H9 (cell line): Measurements from ENCODE around the gene TCF7L1. TPM values are rescaled to one million over a fixed set of nuclear protein-coding genes. Genes with fewer than 3 reads are reported as not detected.

ENCODE experiments used
- DNase-seq: peaks from one replicate; pipeline ENCODE4 v3.0.0-alpha.2; 2017
- H2AFZ ChIP-seq: one replicate; pipeline ENCODE4 v1.6.1; 2013; ENCODE audit warnings: mild to moderate bottlenecking, low read length, control low read depth, moderate library complexity
- H2AK5ac ChIP-seq: 2 replicates; pipeline ENCODE4 v1.6.1; 2013; ENCODE audit warnings: low read length, control low read depth, mixed read lengths; ENCODE audit not compliant: insufficient read length
- H2BK120ac ChIP-seq: one replicate; pipeline ENCODE4 v1.6.1; 2013; ENCODE audit warnings: low read depth, mild to moderate bottlenecking, low read length, control low read depth, inconsistent platforms; ENCODE audit not compliant: poor library complexity, severe bottlenecking
- H2BK12ac ChIP-seq: 2 replicates; pipeline ENCODE4 v1.6.1; 2013; ENCODE audit warnings: low read length, control low read depth, mixed read lengths, low read depth; ENCODE audit not compliant: insufficient read length
- H2BK15ac ChIP-seq: 2 replicates; pipeline ENCODE4 v1.6.1; 2013; ENCODE audit warnings: low read depth, low read length, control low read depth
- H2BK20ac ChIP-seq: one replicate; pipeline ENCODE4 v1.6.1; 2013; ENCODE audit warnings: low read depth, mild to moderate bottlenecking, low read length, control low read depth, inconsistent platforms; ENCODE audit not compliant: poor library complexity, severe bottlenecking
- H2BK5ac ChIP-seq: 2 replicates; pipeline ENCODE4 v1.6.1; 2013; ENCODE audit warnings: low read length, control low read depth, mixed read lengths; ENCODE audit not compliant: insufficient read length
- H3K14ac ChIP-seq: 2 replicates; pipeline ENCODE4 v1.6.1; 2013; ENCODE audit warnings: low read length, control low read depth; ENCODE audit not compliant: insufficient read depth
- H3K18ac ChIP-seq: 2 replicates; pipeline ENCODE4 v1.6.1; 2013; ENCODE audit warnings: low read depth, mild to moderate bottlenecking, mixed read lengths, low read length, control low read depth; ENCODE audit not compliant: insufficient read length
- H3K23ac ChIP-seq: 2 replicates; pipeline ENCODE4 v1.6.1; 2013; ENCODE audit warnings: low read length, control low read depth, mixed read lengths, low read depth; ENCODE audit not compliant: insufficient read length
- H3K23me2 ChIP-seq: 2 replicates; pipeline ENCODE4 v1.6.1; 2013; ENCODE audit warnings: low read depth, mild to moderate bottlenecking, mixed read lengths, low read length, control low read depth; ENCODE audit not compliant: insufficient read length, poor library complexity, severe bottlenecking
- H3K27ac ChIP-seq: 2 replicates; pipeline ENCODE4 v1.5.1; 2013; ENCODE audit warnings: low read length, control low read depth, mixed read lengths, low read depth; ENCODE audit not compliant: insufficient read length
- H3K27me3 ChIP-seq: 2 replicates; pipeline ENCODE4 v1.6.1; 2013; ENCODE audit warnings: low read length, control low read depth, inconsistent platforms; ENCODE audit not compliant: insufficient read depth
- H3K4ac ChIP-seq: 2 replicates; pipeline ENCODE4 v1.6.1; 2013; ENCODE audit warnings: low read depth, mild to moderate bottlenecking, control low read depth, inconsistent platforms, low read length, moderate library complexity
- H3K4me1 ChIP-seq: 2 replicates; pipeline ENCODE4 v1.6.1; 2013; ENCODE audit warnings: low read length, control low read depth, inconsistent platforms; ENCODE audit not compliant: insufficient read depth
- H3K4me2 ChIP-seq: 2 replicates; pipeline ENCODE4 v1.6.1; 2013; ENCODE audit warnings: low read length, control low read depth, mixed read lengths; ENCODE audit not compliant: insufficient read length, insufficient read depth
- H3K56ac ChIP-seq: 2 replicates; pipeline ENCODE4 v1.6.1; 2013; ENCODE audit warnings: low read depth, mild to moderate bottlenecking, mixed read lengths, low read length, control low read depth; ENCODE audit not compliant: insufficient read length
- H3K79me1 ChIP-seq: 2 replicates; pipeline ENCODE4 v1.6.1; 2013; ENCODE audit warnings: low read depth, mild to moderate bottlenecking, moderate library complexity, low read length, control low read depth, inconsistent platforms; ENCODE audit not compliant: insufficient read depth, poor library complexity, severe bottlenecking
- H3K79me2 ChIP-seq: 2 replicates; pipeline ENCODE4 v1.6.1; 2013; ENCODE audit warnings: low read length, control low read depth, inconsistent platforms; ENCODE audit not compliant: insufficient read depth
- H3K9ac ChIP-seq: 2 replicates; pipeline ENCODE4 v1.6.1; 2013; ENCODE audit warnings: low read length, control low read depth, mixed read lengths; ENCODE audit not compliant: insufficient read length; ENCODE audit errors: extremely low read depth
- H3K9me3 ChIP-seq: one replicate; pipeline ENCODE4 v1.6.1; 2013; ENCODE audit warnings: low read depth, low read length, inconsistent platforms; ENCODE audit not compliant: control insufficient read depth
- H3T11ph ChIP-seq: one replicate; pipeline ENCODE4 v1.6.1; 2013; ENCODE audit warnings: mild to moderate bottlenecking, low read length, control low read depth, inconsistent platforms
- H4K20me1 ChIP-seq: one replicate; pipeline ENCODE4 v1.6.1; 2013; ENCODE audit not compliant: control insufficient read depth, insufficient read length, insufficient read depth
- H4K5ac ChIP-seq: 2 replicates; pipeline ENCODE4 v1.6.1; 2013; ENCODE audit warnings: low read depth, mild to moderate bottlenecking, mixed read lengths, low read length, control low read depth; ENCODE audit not compliant: insufficient read length
- H4K8ac ChIP-seq: replicated peaks from 2 replicates; pipeline ENCODE4 v1.6.1; 2013; ENCODE audit warnings: low read length, control low read depth, mixed read lengths, low read depth; ENCODE audit not compliant: insufficient read length
- H4K91ac ChIP-seq: 2 replicates; pipeline ENCODE4 v1.6.1; 2013; ENCODE audit warnings: low read depth, mild to moderate bottlenecking, moderate library complexity, mixed read lengths, low read length, control low read depth; ENCODE audit not compliant: insufficient read length
- H3K27ac Mint-ChIP-seq, 3 experiments: 2 replicates in 2 of 3; 3 replicates in 1 of 3; pipeline ENCODE4 v1.8.0; 2020 to 2021; ENCODE audit warnings: mixed read lengths in 3 of 3, mild to moderate bottlenecking in 1 of 3, moderate library complexity in 1 of 3
- H3K27me3 Mint-ChIP-seq: 2 replicates; pipeline ENCODE4 v1.8.0; 2021; ENCODE audit warnings: low read depth, mild to moderate bottlenecking, moderate library complexity, mixed read lengths
- H3K36me3 Mint-ChIP-seq, 3 experiments: 2 replicates in 2 of 3; 3 replicates in 1 of 3; pipeline ENCODE4 v1.8.0; 2020 to 2021; ENCODE audit warnings: low read depth in 3 of 3, mixed read lengths in 3 of 3; ENCODE audit not compliant: insufficient read depth in 1 of 3
- H3K4me1 Mint-ChIP-seq, 2 experiments: 2 replicates each; pipeline ENCODE4 v1.8.0; 2020; ENCODE audit warnings: mixed read lengths in 2 of 2
- H3K4me3 Mint-ChIP-seq, 2 experiments: 2 replicates in 1 of 2; 3 replicates in 1 of 2; pipeline ENCODE4 v1.8.0; 2020 to 2021; ENCODE audit warnings: mild to moderate bottlenecking in 2 of 2, mixed read lengths in 2 of 2, moderate library complexity in 1 of 2
- H3K9me3 Mint-ChIP-seq, 2 experiments: 2 replicates in 1 of 2; 3 replicates in 1 of 2; pipeline ENCODE4 v1.8.0; 2020; ENCODE audit warnings: mild to moderate bottlenecking in 2 of 2, mixed read lengths in 2 of 2, moderate library complexity in 1 of 2
- CTCF ChIP-seq: fragments of 200-600 bp; sonication (generic); conservative IDR thresholded peaks from 3 replicates; pipeline ENCODE4 v1.8.0; 2021; ENCODE audit warnings: antibody characterized with exemption, mild to moderate bottlenecking
- WGBS: extraction: QIAGEN DNeasy Blood & Tissue Kit; methylation state at CpG from one replicate; pipeline ENCODE4 v1.1.7; 2013; ENCODE audit warnings: missing lambda C conversion rate, low lambda C conversion rate, mixed read lengths; ENCODE audit not compliant: insufficient read length; ENCODE audit errors: extremely low coverage; 5-methylcytosine and 5-hydroxymethylcytosine counted together
- total RNA-seq: library from RNA; stranded (reverse); gene quantifications from 2 replicates; pipeline ENCODE4 v1.2.1, GENCODE V29; 2021

The TCF7L1 gene
- total RNA-seq, 1 experiment from 2014 or later, result 112 TPM

GRCh38 chr2:85143463-85144082 lies 10.4 kb downstream of the TCF7L1 start:
- H3K4me1 Mint-ChIP-seq, result peaks cover 61 to 73% of the 10 kb centered on the region in 2 experiments

More at GRCh38 chr2:85143463-85144082, 10.4 kb downstream of the TCF7L1 start:
- Histone ChIP-seq H3K79me1 (peaks cover 15% of the 10 kb centered on the region), H2AFZ (no peak overlapping the region), H3K27me3 (no peaks in the 10 kb centered on the region), H3K4me2 (no peak overlapping the region), H3K18ac (no peak overlapping the region), H3K23ac (no peak overlapping the region), H3K56ac (no peak overlapping the region), H3K27ac (no peak overlapping the region), H2BK15ac (no peak overlapping the region), H3K4me1 (peaks cover 12% of the 10 kb centered on the region), H3K14ac (no peak overlapping the region), H3K23me2 (no peaks in the 10 kb centered on the region), H4K8ac (no peak overlapping the region), H2BK120ac (no peak overlapping the region), H2BK5ac (no peak overlapping the region), H4K5ac (no peak overlapping the region), H3T11ph (no peak overlapping the region), H2BK12ac (no peak overlapping the region), H2BK20ac (no peak overlapping the region), H4K91ac (no peak overlapping the region), H3K9ac (no peak overlapping the region), H3K4ac (no peak overlapping the region), H2AK5ac (no peak overlapping the region), H4K20me1 (no peaks in the 10 kb centered on the region), H3K9me3 (no peaks in the 10 kb centered on the region), H3K79me2 (peaks cover 53% of the 10 kb centered on the region; the same call in 1 of the 2 replicates)
- Mint-ChIP-seq H3K4me3 (no peak overlapping the region), H3K9me3 (no peaks in the 10 kb centered on the region), H3K27me3 (no peaks in the 10 kb centered on the region), H3K27ac (peak overlapping the region in 1 of 3 experiments; percentile 72; a peak in 3 of 7 replicates), H3K36me3 (peaks cover 32 to 67% (median 64%) of the 10 kb centered on the region in 3 experiments)
- DNase-seq, result no peak
- no CpG with 5 or more reads among the region's 8 CpGs for WGBS
- TF ChIP-seq CTCF, result no peak
